ENCODE results near the gene ATPAF2. TPM values are rescaled to one million over a fixed set of nuclear protein-coding genes. Genes with fewer than 3 reads are reported as not detected.

ATPAF2 gene
- total and polyA plus RNA-seq, 10 of the 15 experiments (the other 5 are each of a cell fraction or from before 2014, with no cell fraction given) = 6.5 to 33.0 (median 26.5) TPM

- ChIA-PET POLR2A (interaction anchor here (0.5 to 7.9 kb wide), 2 partner anchors 12 to 925 kb away, joined by 3 to 73 read pairs; no protein-coding TSS in a partner anchor), SMC1A (ENCODE audit: uncharacterized antibody, unreplicated experiment) (interaction anchor here (0.8 to 6.1 kb wide), 9 partner anchors 12 to 121 kb away, joined by 3 to 54 read pairs (median 3); no protein-coding TSS in a partner anchor), RAD21 (ENCODE audit: unreplicated experiment) (interaction anchor here (0.6 to 2.6 kb wide), 3 partner anchors 11 to 288 kb away, joined by 3 to 33 read pairs (median 8); no protein-coding TSS in a partner anchor), CTCF (interaction anchor here (1.1 to 2.1 kb wide), 3 partner anchors 12 to 62 kb away, joined by 3 to 15 read pairs (median 4); no protein-coding TSS in a partner anchor)
- WGBS (ENCODE audit: insufficient coverage, insufficient replicate concordance, low lambda C conversion rate, missing lambda C conversion rate) = 0% methylated on average over 1 of the region's 1 CpG
- Histone ChIP-seq H3K4me2 (ENCODE audit: control insufficient read depth, insufficient read depth) (peak overlapping the region; percentile 94), H4K20me1 (ENCODE audit: control insufficient read depth, insufficient read depth) (no peaks in the 10 kb centered on the region), H3K79me2 (ENCODE audit: control insufficient read depth, insufficient read depth, low read length) (peaks cover 3% of the 10 kb centered on the region), H3K9ac (ENCODE audit: control insufficient read depth, insufficient read depth, low read length) (no peak overlapping the region), H3K4me3 (peak overlapping the region; percentile 76), H3K9me3 (replicated peaks; ENCODE audit: control insufficient read depth, insufficient read depth, low read length) (no peaks in the 10 kb centered on the region), H3K4me1 (ENCODE audit: control insufficient read depth, insufficient read depth, low read length) (peaks cover 15% of the 10 kb centered on the region), H2AFZ (ENCODE audit: control insufficient read depth, low read depth, low read length) (no peak overlapping the region), H3K27me3 (replicated peaks in 1 of 2; ENCODE audit: control insufficient read depth in 2 of 2, insufficient read depth in 2 of 2, low read length in 1 of 2) (no peaks in the 10 kb centered on the region), H3K36me3 (ENCODE audit: control insufficient read depth in 2 of 2, insufficient read depth in 2 of 2, low read length in 1 of 2) (no peaks in the 10 kb centered on the region), H3K27ac (ENCODE audit: control insufficient read depth, insufficient read depth) (no peak overlapping the region)
- in situ Hi-C loops (cut with MboI) = no loop called here
- DNase-seq (ENCODE audit: low read depth, low spot score) (no peak), ATAC-seq (no peak), FAIRE-seq (no peak)
- TSS peak; percentile 58 for BruUV-seq (replicated peaks)
- TF ChIP-seq BCL11A (IDR thresholded peaks at IDR 0.05; ENCODE audit: low read depth, low read length) (no peak), CHD4 (IDR thresholded peaks at IDR 0.05) (no peak), PKNOX1 (IDR thresholded peaks at IDR 0.05) (peak; percentile 69), USF1 (IDR thresholded peaks at IDR 0.05; ENCODE audit: borderline replicate concordance, extremely low read length, insufficient read depth, low read depth, low read length) (no peak), NR2F1 (conservative IDR thresholded peaks at IDR 0.05) (peak; percentile 58)
- intact Hi-C loops (cut with micrococcal nuclease; ENCODE audit: unreplicated experiment) = no loop called here
Observed at GRCh38 chr17:17970699-17971430, 68.1 kb downstream of the ATPAF2 start.

Other genes starting within 250 kb of the ATPAF2 start
Only the 7 nearest of the 10 such genes appear.
- gene TOM1L2, start 66.8 kb downstream of the ATPAF2 start, total RNA-seq (2014; rRNA removed) = 6.2 and 7.0 TPM in 2 replicates
- 5.2 and 6.4 TPM in 2 replicates for gene TOM1L2, start 66.8 kb downstream of the ATPAF2 start, total RNA-seq (2014; rRNA removed; fragmentation: Illumina TruSeq; extraction: Trizol)
- gene TOM1L2, start 66.8 kb downstream of the ATPAF2 start, total RNA-seq (2021) = 11.7 and 12.5 TPM in 2 replicates
- 11.9 and 19.2 TPM in 2 replicates for gene TOM1L2, start 66.8 kb downstream of the ATPAF2 start, polyA plus RNA-seq (2011; rRNA removed)
- gene TOM1L2, start 66.8 kb downstream of the ATPAF2 start, polyA plus RNA-seq (2014; fragmentation: Illumina TruSeq; extraction: Trizol) = 3.8 and 8.5 TPM in 2 replicates
- gene TOM1L2, start 66.8 kb downstream of the ATPAF2 start, polyA plus RNA-seq (2014; fragmentation: Nextera tagmentation; extraction: Ambion mirVana) = under 1 TPM; 0.19 to 0.42 TPM
- 8.4 and 9.3 TPM in 2 replicates for gene TOM1L2, start 66.8 kb downstream of the ATPAF2 start, polyA plus RNA-seq (2014; rRNA removed)
- 10 to 100 TPM in 1 of 2 experiments, 1 to 10 TPM in 1; 7.8 to 11.3 TPM for gene TOM1L2, start 66.8 kb downstream of the ATPAF2 start, polyA plus RNA-seq (2016; fragmentation: Nextera tagmentation; extraction: Ambion mirVana)
- 0.28 and 0.38 TPM in 2 replicates for gene DRC3, start 66.3 kb downstream of the ATPAF2 start, total RNA-seq (2014; rRNA removed)
- not detected in 2 replicates for gene DRC3, start 66.3 kb downstream of the ATPAF2 start, total RNA-seq (2014; rRNA removed; fragmentation: Illumina TruSeq; extraction: Trizol)
- gene DRC3, start 66.3 kb downstream of the ATPAF2 start, total RNA-seq (2021) = not detected in 2 replicates
- gene DRC3, start 66.3 kb downstream of the ATPAF2 start, polyA plus RNA-seq (2011; rRNA removed) = 0.13 and 0.34 TPM in 2 replicates
- gene DRC3, start 66.3 kb downstream of the ATPAF2 start, polyA plus RNA-seq (2014; fragmentation: Illumina TruSeq; extraction: Trizol) = 0.18 TPM in 1 of 2 replicates, not detected in the other
- under 1 TPM; 0.60 to 0.71 TPM for gene DRC3, start 66.3 kb downstream of the ATPAF2 start, polyA plus RNA-seq (2014; fragmentation: Nextera tagmentation; extraction: Ambion mirVana)
- gene DRC3, start 66.3 kb downstream of the ATPAF2 start, polyA plus RNA-seq (2014; rRNA removed) = not detected in 2 replicates
- gene DRC3, start 66.3 kb downstream of the ATPAF2 start, polyA plus RNA-seq (2016; fragmentation: Nextera tagmentation; extraction: Ambion mirVana) = 1 to 10 TPM; 1.9 to 2.3 TPM
- gene GID4, start 240 bp upstream of the ATPAF2 start, total RNA-seq (2014; rRNA removed) = 4.4 and 4.5 TPM in 2 replicates
- 3.3 and 3.7 TPM in 2 replicates for gene GID4, start 240 bp upstream of the ATPAF2 start, total RNA-seq (2014; rRNA removed; fragmentation: Illumina TruSeq; extraction: Trizol)
- gene GID4, start 240 bp upstream of the ATPAF2 start, total RNA-seq (2021) = 5.7 and 7.3 TPM in 2 replicates
- gene GID4, start 240 bp upstream of the ATPAF2 start, polyA plus RNA-seq (2011; rRNA removed) = 6.1 and 6.3 TPM in 2 replicates
- 5.5 and 6.1 TPM in 2 replicates for gene GID4, start 240 bp upstream of the ATPAF2 start, polyA plus RNA-seq (2014; fragmentation: Illumina TruSeq; extraction: Trizol)
- gene GID4, start 240 bp upstream of the ATPAF2 start, polyA plus RNA-seq (2014; fragmentation: Nextera tagmentation; extraction: Ambion mirVana) = 1 to 10 TPM in 1 of 2 experiments, under 1 TPM in 1; 0.93 to 1.6 TPM
- 3.5 and 3.6 TPM in 2 replicates for gene GID4, start 240 bp upstream of the ATPAF2 start, polyA plus RNA-seq (2014; rRNA removed)
- 1 to 10 TPM; 3.4 to 3.6 TPM for gene GID4, start 240 bp upstream of the ATPAF2 start, polyA plus RNA-seq (2016; fragmentation: Nextera tagmentation; extraction: Ambion mirVana)
- gene DRG2, start 48.8 kb upstream of the ATPAF2 start, total RNA-seq (2014; rRNA removed) = 54.0 and 57.8 TPM in 2 replicates
- gene DRG2, start 48.8 kb upstream of the ATPAF2 start, total RNA-seq (2014; rRNA removed; fragmentation: Illumina TruSeq; extraction: Trizol) = 37.7 and 42.1 TPM in 2 replicates
- gene DRG2, start 48.8 kb upstream of the ATPAF2 start, total RNA-seq (2021) = 55.0 and 56.2 TPM in 2 replicates
- 17.1 and 32.9 TPM in 2 replicates for gene DRG2, start 48.8 kb upstream of the ATPAF2 start, polyA plus RNA-seq (2011; rRNA removed)
- 19.3 and 35.2 TPM in 2 replicates for gene DRG2, start 48.8 kb upstream of the ATPAF2 start, polyA plus RNA-seq (2014; fragmentation: Illumina TruSeq; extraction: Trizol)
- gene DRG2, start 48.8 kb upstream of the ATPAF2 start, polyA plus RNA-seq (2014; fragmentation: Nextera tagmentation; extraction: Ambion mirVana) = 10 to 100 TPM in 1 of 2 experiments, 1 to 10 TPM in 1; 9.1 to 13.7 TPM
- gene DRG2, start 48.8 kb upstream of the ATPAF2 start, polyA plus RNA-seq (2014; rRNA removed) = 53.3 and 56.5 TPM in 2 replicates
- 10 to 100 TPM; 49.3 to 64.8 TPM for gene DRG2, start 48.8 kb upstream of the ATPAF2 start, polyA plus RNA-seq (2016; fragmentation: Nextera tagmentation; extraction: Ambion mirVana)
- gene MYO15A, start 69.6 kb upstream of the ATPAF2 start, total RNA-seq (2014; rRNA removed) = 0.22 and 0.23 TPM in 2 replicates
- 0.18 TPM in 1 of 2 replicates, not detected in the other for gene MYO15A, start 69.6 kb upstream of the ATPAF2 start, total RNA-seq (2014; rRNA removed; fragmentation: Illumina TruSeq; extraction: Trizol)
- 0.13 and 0.56 TPM in 2 replicates for gene MYO15A, start 69.6 kb upstream of the ATPAF2 start, total RNA-seq (2021)
- gene MYO15A, start 69.6 kb upstream of the ATPAF2 start, polyA plus RNA-seq (2011; rRNA removed) = 0.71 and 0.77 TPM in 2 replicates
- 0.03 and 0.19 TPM in 2 replicates for gene MYO15A, start 69.6 kb upstream of the ATPAF2 start, polyA plus RNA-seq (2014; fragmentation: Illumina TruSeq; extraction: Trizol)
- not detected for gene MYO15A, start 69.6 kb upstream of the ATPAF2 start, polyA plus RNA-seq (2014; fragmentation: Nextera tagmentation; extraction: Ambion mirVana)
- 0.10 and 0.20 TPM in 2 replicates for gene MYO15A, start 69.6 kb upstream of the ATPAF2 start, polyA plus RNA-seq (2014; rRNA removed)
- under 1 TPM in 1 of 2 experiments, not detected in 1; 0.03 TPM for gene MYO15A, start 69.6 kb upstream of the ATPAF2 start, polyA plus RNA-seq (2016; fragmentation: Nextera tagmentation; extraction: Ambion mirVana)
- gene ALKBH5, start 144.7 kb upstream of the ATPAF2 start, total RNA-seq (2014; rRNA removed) = 62.7 and 65.9 TPM in 2 replicates
- 45.0 and 47.0 TPM in 2 replicates for gene ALKBH5, start 144.7 kb upstream of the ATPAF2 start, total RNA-seq (2014; rRNA removed; fragmentation: Illumina TruSeq; extraction: Trizol)
- 77.0 and 78.3 TPM in 2 replicates for gene ALKBH5, start 144.7 kb upstream of the ATPAF2 start, total RNA-seq (2021)
- gene ALKBH5, start 144.7 kb upstream of the ATPAF2 start, polyA plus RNA-seq (2011; rRNA removed) = 98.6 and 99.9 TPM in 2 replicates
- gene ALKBH5, start 144.7 kb upstream of the ATPAF2 start, polyA plus RNA-seq (2014; fragmentation: Illumina TruSeq; extraction: Trizol) = 34.8 and 44.7 TPM in 2 replicates
- gene ALKBH5, start 144.7 kb upstream of the ATPAF2 start, polyA plus RNA-seq (2014; fragmentation: Nextera tagmentation; extraction: Ambion mirVana) = 10 to 100 TPM; 13.7 to 31.8 TPM
- 51.8 and 54.0 TPM in 2 replicates for gene ALKBH5, start 144.7 kb upstream of the ATPAF2 start, polyA plus RNA-seq (2014; rRNA removed)
- gene ALKBH5, start 144.7 kb upstream of the ATPAF2 start, polyA plus RNA-seq (2016; fragmentation: Nextera tagmentation; extraction: Ambion mirVana) = 10 to 100 TPM; 53.0 to 59.3 TPM
- 5.9 and 7.8 TPM in 2 replicates for gene LLGL1, start 186.5 kb upstream of the ATPAF2 start, total RNA-seq (2014; rRNA removed)
- 1.9 and 3.0 TPM in 2 replicates for gene LLGL1, start 186.5 kb upstream of the ATPAF2 start, total RNA-seq (2014; rRNA removed; fragmentation: Illumina TruSeq; extraction: Trizol)
- 8.8 and 9.2 TPM in 2 replicates for gene LLGL1, start 186.5 kb upstream of the ATPAF2 start, total RNA-seq (2021)
- 1.5 and 3.7 TPM in 2 replicates for gene LLGL1, start 186.5 kb upstream of the ATPAF2 start, polyA plus RNA-seq (2011; rRNA removed)
- 0.70 and 2.0 TPM in 2 replicates for gene LLGL1, start 186.5 kb upstream of the ATPAF2 start, polyA plus RNA-seq (2014; fragmentation: Illumina TruSeq; extraction: Trizol)
- under 1 TPM; 0.02 TPM for gene LLGL1, start 186.5 kb upstream of the ATPAF2 start, polyA plus RNA-seq (2014; fragmentation: Nextera tagmentation; extraction: Ambion mirVana)
- 8.7 and 9.8 TPM in 2 replicates for gene LLGL1, start 186.5 kb upstream of the ATPAF2 start, polyA plus RNA-seq (2014; rRNA removed)
- 1 to 10 TPM in 1 of 2 experiments, under 1 TPM in 1; 0.82 to 1.3 TPM for gene LLGL1, start 186.5 kb upstream of the ATPAF2 start, polyA plus RNA-seq (2016; fragmentation: Nextera tagmentation; extraction: Ambion mirVana)